ENCODE measurements around the gene THSD4. TPM values are rescaled to one million over a fixed set of nuclear protein-coding genes. Genes with fewer than 3 reads are reported as not detected.

THSD4 gene
- total RNA-seq, 4 donors from 2014 or later = 16.6 to 25.3 (median 24.1) TPM

DNA sequence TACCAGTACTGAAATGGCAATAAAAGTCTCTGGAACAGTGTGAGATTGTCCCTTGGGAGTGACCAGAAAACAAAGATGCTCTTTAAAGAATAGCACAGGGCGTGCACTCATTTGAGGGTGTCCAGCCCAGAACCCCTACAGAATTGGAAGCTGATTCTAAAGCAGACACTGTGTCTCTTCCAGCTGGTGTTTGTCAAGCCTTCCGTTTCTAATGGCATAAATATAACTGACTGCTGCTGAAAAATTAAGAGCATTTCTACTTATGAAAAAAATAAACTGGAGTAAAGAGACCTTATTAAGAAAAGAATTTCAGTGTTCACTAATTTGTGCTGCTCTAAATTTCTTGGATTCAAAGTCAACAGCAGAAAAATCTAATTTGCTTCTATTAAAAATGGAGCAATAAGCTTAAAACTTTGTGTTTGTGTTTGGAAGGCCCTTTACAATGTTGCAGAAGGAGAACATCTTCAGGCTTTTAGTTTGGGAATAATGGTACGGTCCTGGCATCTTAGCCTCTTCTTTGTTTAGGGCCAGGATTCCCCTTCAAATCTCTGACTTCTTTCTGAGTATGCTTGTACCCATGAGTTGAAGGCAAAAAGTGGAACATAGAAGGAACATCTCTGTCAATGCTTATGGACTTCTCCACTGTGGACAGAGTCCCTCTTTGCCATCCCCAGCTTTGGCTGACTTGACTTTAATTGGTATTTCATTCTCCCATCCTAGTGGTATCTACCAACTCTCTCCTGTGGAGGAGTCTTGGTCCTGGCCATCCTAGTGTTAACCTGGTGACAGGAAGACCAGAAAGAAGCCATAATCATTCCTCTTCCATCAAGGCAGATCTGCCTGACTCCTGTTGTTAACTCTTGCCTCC, 65.9 kb downstream of the THSD4 start:
- DNase-seq (ENCODE audit: low spot score in 2 of 2) = no peak
- 61% methylated on average over 3 of the region's 3 CpGs for WGBS
- Histone ChIP-seq H3K36me3 (no peaks in the 10 kb centered on the region), H3K4me1 (no peaks in the 10 kb centered on the region), H3K27ac (no peak overlapping the region), H3K4me3 (no peak overlapping the region), H3K9me3 (no peaks in the 10 kb centered on the region), H3K27me3 (no peaks in the 10 kb centered on the region)
- TF ChIP-seq CTCF (IDR thresholded peaks at IDR 0.05) (no peak), POLR2AphosphoS5 (IDR thresholded peaks at IDR 0.05) (no peak), POLR2A (IDR thresholded peaks at IDR 0.05) (no peak), EP300 (IDR thresholded peaks at IDR 0.05) (no peak)

DNA sequence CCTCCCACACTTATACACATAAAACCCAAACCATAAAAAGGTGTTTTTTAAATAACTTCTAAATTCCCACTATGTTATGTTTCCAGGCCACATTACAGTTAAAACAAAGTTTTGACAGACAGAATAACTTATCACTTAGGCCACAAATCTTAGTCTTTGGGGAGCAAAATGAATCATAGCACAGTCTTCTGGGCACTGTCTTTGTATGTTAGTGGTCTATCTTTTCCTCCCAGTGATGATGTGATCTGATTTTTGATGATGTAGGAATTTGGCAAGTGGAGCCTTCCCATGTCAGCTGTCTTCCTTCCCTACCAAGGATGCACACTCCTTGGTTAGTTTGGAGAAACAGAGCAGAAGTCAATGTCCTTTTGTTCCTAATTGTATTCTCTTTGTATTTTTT, 67.3 kb downstream of the THSD4 start:
- Histone ChIP-seq H3K36me3 (no peaks in the 10 kb centered on the region), H3K4me3 (no peak overlapping the region)
- no peak for TF ChIP-seq POLR2A (IDR thresholded peaks at IDR 0.05)
- TF ChIP-seq EP300 (IDR thresholded peaks at IDR 0.05) = no peak
- TF ChIP-seq POLR2AphosphoS5 (IDR thresholded peaks at IDR 0.05) = no peak
- no peak for TF ChIP-seq CTCF (IDR thresholded peaks at IDR 0.05)

DNA sequence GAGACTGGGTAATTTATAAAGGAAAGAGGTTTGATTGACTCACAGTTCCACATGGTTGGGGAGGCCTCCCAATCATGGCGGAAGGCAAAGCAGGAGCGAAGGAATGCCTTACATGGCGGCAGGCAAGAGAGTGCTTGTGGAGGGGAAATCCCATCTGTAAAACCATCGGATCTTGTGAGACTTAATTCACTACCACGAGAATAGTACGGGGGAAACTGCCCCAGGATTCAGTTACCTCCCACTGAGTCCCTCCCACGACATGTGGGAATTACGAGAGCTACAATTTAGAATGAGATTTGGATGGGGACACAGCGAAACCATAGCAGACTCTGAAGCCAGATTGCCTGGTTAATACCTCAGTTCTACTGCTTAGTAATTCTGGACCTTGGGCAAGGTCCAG, 67.8 kb downstream of the THSD4 start:
- H3K27me3 ChIP-seq = no peaks in the 10 kb centered on the region
- DNase-seq (ENCODE audit: low spot score in 2 of 2) = no peak
- H3K36me3 ChIP-seq = no peaks in the 10 kb centered on the region
- TF ChIP-seq CTCF (IDR thresholded peaks at IDR 0.05) = no peak
- TF ChIP-seq POLR2AphosphoS5 (IDR thresholded peaks at IDR 0.05) = no peak
- no peak for TF ChIP-seq EP300 (IDR thresholded peaks at IDR 0.05)
- TF ChIP-seq POLR2A (IDR thresholded peaks at IDR 0.05) = no peak
- WGBS = 85% methylated on average over 9 of the region's 9 CpGs
- no peak overlapping the region for H3K4me3 ChIP-seq
- H3K4me1 ChIP-seq = no peaks in the 10 kb centered on the region
- no peaks in the 10 kb centered on the region for H3K9me3 ChIP-seq
- no peak overlapping the region for H3K27ac ChIP-seq

More for the DNA sequence above, 67.3 kb downstream of the THSD4 start:
- no peak overlapping the region for H3K27ac ChIP-seq
- no peaks in the 10 kb centered on the region for H3K27me3 ChIP-seq
- no peaks in the 10 kb centered on the region for H3K9me3 ChIP-seq
- no peak for DNase-seq (ENCODE audit: low spot score in 2 of 2)
- no peaks in the 10 kb centered on the region for H3K4me1 ChIP-seq

- Histone ChIP-seq H3K27me3 (no peaks in the 10 kb centered on the region), H3K36me3 (no peaks in the 10 kb centered on the region), H3K9me3 (no peaks in the 10 kb centered on the region), H3K4me3 (no peak overlapping the region), H3K27ac (no peak overlapping the region), H3K4me1 (no peaks in the 10 kb centered on the region)
- 80% methylated on average over 5 of the region's 5 CpGs for WGBS
- TF ChIP-seq POLR2A (IDR thresholded peaks at IDR 0.05) = no peak
- no peak for TF ChIP-seq EP300 (IDR thresholded peaks at IDR 0.05)
- TF ChIP-seq CTCF (IDR thresholded peaks at IDR 0.05) = no peak
- no peak for TF ChIP-seq POLR2AphosphoS5 (IDR thresholded peaks at IDR 0.05)
- no peak for DNase-seq (ENCODE audit: low spot score in 2 of 2)
Observed at GRCh38 chr15:71185706-71186105, 70.4 kb downstream of the THSD4 start.

DNA sequence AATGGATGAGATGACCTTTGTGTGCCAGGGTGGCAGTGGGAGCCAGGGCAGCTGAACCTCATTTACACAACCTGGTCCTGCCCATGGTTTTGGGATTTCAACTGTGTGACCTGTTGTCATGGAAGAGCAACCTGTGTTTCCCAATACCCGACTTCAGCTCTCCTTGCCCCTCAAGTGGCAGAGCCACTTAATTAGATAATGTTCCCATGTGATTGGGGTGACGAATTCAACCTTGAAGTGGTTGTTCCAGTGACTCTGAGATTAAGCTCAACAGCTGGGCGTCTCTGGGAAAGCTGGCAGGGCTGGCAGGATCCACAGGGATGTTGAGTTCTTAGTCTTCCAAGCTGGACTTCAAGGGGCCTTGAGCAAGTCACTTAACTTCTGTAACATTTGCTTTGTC, 71.0 kb downstream of the THSD4 start:
- Histone ChIP-seq H3K27me3 (no peaks in the 10 kb centered on the region), H3K4me1 (no peaks in the 10 kb centered on the region), H3K36me3 (no peaks in the 10 kb centered on the region), H3K9me3 (no peaks in the 10 kb centered on the region), H3K4me3 (no peak overlapping the region), H3K27ac (no peak overlapping the region)
- DNase-seq (ENCODE audit: low spot score in 2 of 2) = no peak
- 92% methylated on average over 2 of the region's 3 CpGs for WGBS
- TF ChIP-seq POLR2A (IDR thresholded peaks at IDR 0.05) (no peak), EP300 (IDR thresholded peaks at IDR 0.05) (no peak), CTCF (IDR thresholded peaks at IDR 0.05) (no peak), POLR2AphosphoS5 (IDR thresholded peaks at IDR 0.05) (no peak)

Data from suprapubic skin (tissue), 4 donors.